WERI-Rb-1 (cell line): ENCODE results near the gene C16orf87.
"Not testable (repeated sequence)": the region's sequence is repeated elsewhere in the genome, so short reads cannot be mapped to it uniquely, and the experiment has no call there.

ENCODE experiments used
- DNase-seq: peaks from one replicate; pipeline ENCODE4 v3.0.0-alpha.2; 2020
- H3K27ac ChIP-seq: fragments of 250-450 bp; sonication (Bioruptor Pico); 2 replicates; pipeline ENCODE4 v1.5.1; 2020; ENCODE audit warnings: mild to moderate bottlenecking, moderate library complexity
- H3K27me3 ChIP-seq: fragments of 250-450 bp; sonication (Bioruptor Pico); 2 replicates; pipeline ENCODE4 v1.5.1; 2021; ENCODE audit warnings: mild to moderate bottlenecking, low read depth, moderate library complexity; ENCODE audit not compliant: insufficient read depth, severe bottlenecking
- H3K36me3 ChIP-seq: fragments of 250-450 bp; sonication (Bioruptor Pico); 2 replicates; pipeline ENCODE4 v1.5.1; 2020; ENCODE audit warnings: mild to moderate bottlenecking, moderate library complexity
- H3K4me3 ChIP-seq: 2 replicates; pipeline ENCODE4 v1.5.1; 2011; ENCODE audit warnings: low read depth, mild to moderate bottlenecking, control low read depth, low read length
- H3K9me3 ChIP-seq: fragments of 250-450 bp; sonication (Bioruptor Pico); 2 replicates; pipeline ENCODE4 v1.5.1; 2021; ENCODE audit warnings: mild to moderate bottlenecking, moderate library complexity; ENCODE audit not compliant: severe bottlenecking
- TF ChIP-seq, protein P1 (sequence below): IDR thresholded peaks from 2 replicates; pipeline ENCODE4 v1.5.1; 2011; ENCODE audit warnings: low read depth, mild to moderate bottlenecking, control low read depth, inconsistent platforms, low read length

Gene C16orf87

GRCh38 chr16:46830902-46831647 lies at the start of gene C16orf87:
C16orf87 (minus strand) TSS chr16:46831180; CDS start chr16:46831149, 31 bp downstream.
- H3K36me3 ChIP-seq, result peaks cover 6% of the 10 kb centered on the region; the same call in 1 of the 2 replicates
- TF ChIP-seq, protein P1, sequence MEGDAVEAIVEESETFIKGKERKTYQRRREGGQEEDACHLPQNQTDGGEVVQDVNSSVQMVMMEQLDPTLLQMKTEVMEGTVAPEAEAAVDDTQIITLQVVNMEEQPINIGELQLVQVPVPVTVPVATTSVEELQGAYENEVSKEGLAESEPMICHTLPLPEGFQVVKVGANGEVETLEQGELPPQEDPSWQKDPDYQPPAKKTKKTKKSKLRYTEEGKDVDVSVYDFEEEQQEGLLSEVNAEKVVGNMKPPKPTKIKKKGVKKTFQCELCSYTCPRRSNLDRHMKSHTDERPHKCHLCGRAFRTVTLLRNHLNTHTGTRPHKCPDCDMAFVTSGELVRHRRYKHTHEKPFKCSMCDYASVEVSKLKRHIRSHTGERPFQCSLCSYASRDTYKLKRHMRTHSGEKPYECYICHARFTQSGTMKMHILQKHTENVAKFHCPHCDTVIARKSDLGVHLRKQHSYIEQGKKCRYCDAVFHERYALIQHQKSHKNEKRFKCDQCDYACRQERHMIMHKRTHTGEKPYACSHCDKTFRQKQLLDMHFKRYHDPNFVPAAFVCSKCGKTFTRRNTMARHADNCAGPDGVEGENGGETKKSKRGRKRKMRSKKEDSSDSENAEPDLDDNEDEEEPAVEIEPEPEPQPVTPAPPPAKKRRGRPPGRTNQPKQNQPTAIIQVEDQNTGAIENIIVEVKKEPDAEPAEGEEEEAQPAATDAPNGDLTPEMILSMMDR, result no peak
- peak within 1 kb of the TSS; percentile 96 for H3K4me3 ChIP-seq
- peak within 1 kb of the TSS; percentile 93 for H3K27ac ChIP-seq
- H3K9me3 ChIP-seq, result no peaks in the 10 kb centered on the region
- DNase-seq, result peak; percentile 94
- H3K27me3 ChIP-seq, result no peaks in the 10 kb centered on the region

GRCh38 chr16:46875243-46875642 lies 44.3 kb upstream of the C16orf87 start:
- no peak overlapping the region for H3K27ac ChIP-seq
- no peak for DNase-seq
- no peaks in the 10 kb centered on the region for H3K9me3 ChIP-seq
- no peaks in the 10 kb centered on the region for H3K27me3 ChIP-seq
- no peak overlapping the region for H3K4me3 ChIP-seq
- H3K36me3 ChIP-seq, result no peaks in the 10 kb centered on the region
- TF ChIP-seq, protein P1, result no peak

DNA sequence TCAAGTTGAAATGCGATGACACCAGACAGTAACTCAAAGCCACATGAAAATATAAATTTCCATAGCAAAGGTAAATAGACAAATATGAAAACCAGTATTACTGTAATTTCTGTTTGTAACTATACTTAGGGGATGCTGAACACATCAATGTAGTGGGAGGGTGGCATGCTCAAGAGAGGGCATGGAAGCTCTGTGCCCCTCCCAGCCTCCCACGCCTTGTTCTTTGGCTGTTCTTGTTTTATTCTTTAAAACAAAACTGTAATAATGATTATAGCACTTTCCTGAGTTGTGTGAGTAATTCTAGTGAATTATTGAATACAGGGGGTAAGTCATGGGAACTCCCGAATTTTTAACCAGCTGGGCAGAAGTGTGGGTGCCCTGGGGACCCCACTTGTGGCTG lies 42.2 kb upstream of the C16orf87 start:
- Histone ChIP-seq H3K4me3 (no peak overlapping the region), H3K27me3 (no peaks in the 10 kb centered on the region), H3K36me3 (no peaks in the 10 kb centered on the region), H3K27ac (no peak overlapping the region), H3K9me3 (no peaks in the 10 kb centered on the region)
- no peak for DNase-seq
- TF ChIP-seq, protein P1, result no peak

DNA sequence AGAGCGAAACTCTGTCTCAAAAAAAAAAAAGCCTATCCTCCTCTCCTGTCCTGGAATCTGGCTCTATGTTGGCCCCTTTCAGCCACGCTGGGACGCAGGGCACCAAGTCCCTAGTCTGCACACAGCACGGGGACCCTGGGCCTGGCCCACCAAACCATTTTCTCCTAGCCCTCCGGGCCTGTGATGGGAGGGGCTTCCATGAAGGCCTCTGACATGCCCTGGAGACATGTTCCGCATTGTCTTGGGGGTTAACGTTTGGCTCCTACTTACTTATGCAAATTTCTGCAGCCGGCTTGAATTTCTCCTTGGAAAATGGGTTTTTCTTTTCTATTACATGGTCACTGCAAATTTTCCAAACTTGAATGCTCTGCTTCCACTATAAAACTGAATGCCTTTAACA lies 40.6 kb upstream of the C16orf87 start:
- TF ChIP-seq, protein P1, result no peak
- Histone ChIP-seq H3K27ac (no peak overlapping the region), H3K27me3 (no peaks in the 10 kb centered on the region), H3K36me3 (no peaks in the 10 kb centered on the region), H3K4me3 (no peak overlapping the region), H3K9me3 (no peaks in the 10 kb centered on the region)
- no peak for DNase-seq

DNA sequence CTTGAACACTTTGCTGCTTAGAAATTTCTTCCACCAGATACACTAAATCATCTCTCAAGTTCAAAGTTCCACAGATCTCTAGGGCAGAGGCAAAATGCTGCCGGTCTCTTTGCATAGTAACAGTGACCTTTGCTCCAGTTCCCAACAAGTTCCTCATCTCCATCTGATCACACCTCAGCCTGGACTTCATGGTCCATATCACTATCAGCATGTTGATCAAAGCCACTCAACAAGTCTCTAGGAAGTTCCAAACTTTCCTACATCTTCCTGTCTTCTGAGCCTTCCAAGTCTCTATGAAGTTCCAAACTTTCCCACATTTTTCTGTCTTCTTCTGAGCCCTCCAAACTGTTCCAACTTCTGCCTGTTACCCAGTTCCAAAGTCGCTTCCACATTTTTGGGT lies 37.9 kb upstream of the C16orf87 start:
- H3K4me3 ChIP-seq, DNase-seq, H3K27me3 ChIP-seq, H3K36me3 ChIP-seq, H3K27ac ChIP-seq, H3K9me3 ChIP-seq: not testable (repeated sequence)

GRCh38 chr16:46867486-46867885 lies 36.5 kb upstream of the C16orf87 start:
- not testable (repeated sequence) for H3K36me3 ChIP-seq, H3K27me3 ChIP-seq, H3K4me3 ChIP-seq, DNase-seq, H3K9me3 ChIP-seq, H3K27ac ChIP-seq

GRCh38 chr16:46866286-46866685 lies 35.3 kb upstream of the C16orf87 start:
- no peak for DNase-seq
- Histone ChIP-seq H3K27me3 (no peaks in the 10 kb centered on the region), H3K36me3 (no peaks in the 10 kb centered on the region), H3K27ac (no peak overlapping the region), H3K4me3 (no peak overlapping the region), H3K9me3 (no peaks in the 10 kb centered on the region)
- TF ChIP-seq, protein P1, result no peak
